Neural progenitor cell (in vitro differentiated cells): ENCODE data around the gene PPIL4. TPM values are rescaled to one million over a fixed set of nuclear protein-coding genes. Genes with fewer than 3 reads are reported as not detected.

Experiments used
- DNase-seq: peaks from one replicate; pipeline ENCODE4 v3.0.0-alpha.2; 2016; ENCODE audit warnings: low spot score
- H2AFZ ChIP-seq: fragments of 200-600 bp; sonication (generic); replicated peaks from 2 replicates; pipeline ENCODE4 v1.6.1; 2016; ENCODE audit warnings: antibody characterized with exemption
- H3F3A ChIP-seq: fragments of 200-600 bp; sonication (generic); 2 replicates; pipeline ENCODE4 v1.6.1; 2016; ENCODE audit warnings: antibody characterized with exemption, low read depth
- H3K27ac ChIP-seq: fragments of 200-600 bp; sonication (generic); 2 replicates; pipeline ENCODE4 v1.5.1; 2016; ENCODE audit warnings: mild to moderate bottlenecking
- H3K27me3 ChIP-seq: fragments of 200-600 bp; sonication (generic); 2 replicates; pipeline ENCODE4 v1.6.1; 2016; ENCODE audit warnings: mild to moderate bottlenecking, moderate library complexity
- H3K36me3 ChIP-seq: fragments of 200-600 bp; sonication (generic); 2 replicates; pipeline ENCODE4 v1.5.1; 2016
- H3K4me1 ChIP-seq: fragments of 200-600 bp; sonication (generic); 2 replicates; pipeline ENCODE4 v1.6.1; 2016; ENCODE audit warnings: mixed run types
- H3K4me2 ChIP-seq: fragments of 200-600 bp; sonication (generic); 2 replicates; pipeline ENCODE4 v1.6.1; 2016
- H3K4me3 ChIP-seq: fragments of 200-600 bp; sonication (generic); 2 replicates; pipeline ENCODE4 v1.5.1; 2016
- H3K79me2 ChIP-seq: fragments of 200-600 bp; sonication (generic); 2 replicates; pipeline ENCODE4 v1.6.1; 2016; ENCODE audit warnings: low read depth
- H3K9ac ChIP-seq: fragments of 200-600 bp; sonication (generic); 2 replicates; pipeline ENCODE4 v1.6.1; 2016
- H3K9me3 ChIP-seq: fragments of 200-600 bp; sonication (generic); 2 replicates; pipeline ENCODE4 v1.5.1; 2016; ENCODE audit warnings: low read depth
- H4K20me1 ChIP-seq: fragments of 200-600 bp; sonication (generic); 2 replicates; pipeline ENCODE4 v1.6.1; 2016; ENCODE audit warnings: low read depth
- H3K27ac Mint-ChIP-seq: 3 replicates; pipeline ENCODE4 v1.8.0; 2021; ENCODE audit warnings: mixed read lengths
- H3K27me3 Mint-ChIP-seq: 2 replicates; pipeline ENCODE4 v1.8.0; 2022; ENCODE audit warnings: low read depth, mild to moderate bottlenecking, inconsistent platforms, moderate library complexity, mixed read lengths; ENCODE audit not compliant: insufficient read depth
- H3K36me3 Mint-ChIP-seq: 3 replicates; pipeline ENCODE4 v1.8.0; 2021; ENCODE audit warnings: mixed read lengths
- H3K4me1 Mint-ChIP-seq: 3 replicates; pipeline ENCODE4 v1.8.0; 2021; ENCODE audit warnings: mixed read lengths
- H3K4me3 Mint-ChIP-seq: 3 replicates; pipeline ENCODE4 v1.8.0; 2021; ENCODE audit warnings: mild to moderate bottlenecking, moderate library complexity, mixed read lengths
- H3K9me3 Mint-ChIP-seq: 3 replicates; pipeline ENCODE4 v1.8.0; 2020; ENCODE audit warnings: mixed read lengths
- EZH2 ChIP-seq: fragments of 200-600 bp; sonication (generic); IDR thresholded peaks from 2 replicates; pipeline ENCODE4 v1.6.1; 2017; ENCODE audit warnings: antibody characterized with exemption, mild to moderate bottlenecking, moderate library complexity
- EZH2phosphoT487 ChIP-seq: fragments of 200-600 bp; sonication (generic); IDR thresholded peaks from 2 replicates; pipeline ENCODE4 v1.6.1; 2017; ENCODE audit warnings: antibody characterized with exemption
- total RNA-seq: library from RNA; depleted of rRNA; stranded (reverse); fragments of >200 nt; gene quantifications from 2 replicates; pipeline ENCODE4 v1.2.3, GENCODE V29; 2015; ENCODE audit warnings: low replicate concordance
- TF ChIP-seq, protein P1 (sequence below): fragments of 200-600 bp; sonication (generic); IDR thresholded peaks from 2 replicates; pipeline ENCODE4 v1.5.1; 2017; ENCODE audit warnings: antibody characterized with exemption, mild to moderate bottlenecking

PPIL4 gene
- total RNA-seq, 1 donor from 2014 or later = 80.6 TPM

DNA sequence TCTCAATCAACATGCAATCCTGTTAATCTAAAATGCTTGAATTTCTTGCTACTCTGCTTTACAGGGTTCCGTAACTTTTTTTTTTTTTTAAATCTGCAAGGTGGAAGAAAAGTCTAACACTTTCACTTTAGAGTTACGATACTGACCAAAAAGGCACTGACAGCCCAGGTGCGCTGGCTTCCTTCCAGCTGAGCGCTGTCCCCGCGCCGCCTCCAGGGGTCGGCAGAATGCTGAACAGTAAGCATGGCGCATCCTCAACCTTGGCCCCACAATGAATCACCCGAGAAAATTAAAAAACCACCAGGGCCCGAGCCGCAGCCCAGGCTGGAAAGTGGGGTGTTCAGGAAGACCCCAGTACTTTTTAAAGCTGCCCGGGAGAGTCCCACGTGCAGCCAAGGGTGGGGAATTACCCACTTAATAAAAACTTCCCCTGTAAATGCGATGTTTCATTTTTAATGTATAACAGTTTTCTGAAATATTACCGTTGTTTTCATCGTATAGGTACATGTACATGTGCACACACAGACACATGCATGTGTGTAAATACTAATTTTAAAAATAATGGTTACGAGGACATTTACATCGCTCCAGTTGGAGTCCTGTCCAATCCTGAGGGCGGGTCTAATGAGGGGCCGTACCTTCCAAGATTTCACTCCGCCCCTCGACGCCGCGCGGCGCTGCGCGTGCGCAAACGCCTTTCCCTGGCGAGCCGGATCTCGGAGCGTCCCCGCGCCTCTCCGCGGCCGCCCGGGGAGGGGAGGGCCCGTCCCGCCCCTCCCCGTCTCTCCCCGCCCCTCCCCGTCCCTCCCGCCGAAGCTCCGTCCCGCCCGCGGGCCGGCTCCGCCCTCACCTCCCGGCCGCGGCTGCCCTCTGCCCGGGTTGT is 19.9 kb upstream of the PPIL4 start, which contains the start of gene GINM1:
Gene GINM1, plus strand, starts transcription at position 849 of the 883 bp plus-strand sequence. CDS start 40 bp downstream, outside the sequence.
- H3K9me3 ChIP-seq = no peaks in the 10 kb centered on the region
- H3K79me2 ChIP-seq = peaks cover 45% of the 10 kb centered on the region
- H3K4me3 Mint-ChIP-seq = peak within 1 kb of the TSS; percentile 91
- H3K27me3 ChIP-seq = peaks cover 26% of the 10 kb centered on the region
- H3K27me3 Mint-ChIP-seq = peaks cover 8% of the 10 kb centered on the region
- H3K4me2 ChIP-seq = peak within 1 kb of the TSS; percentile 86
- peaks cover 1% of the 10 kb centered on the region for H3K36me3 Mint-ChIP-seq
- H3F3A ChIP-seq = peaks cover 3% of the 10 kb centered on the region
- H3K4me1 ChIP-seq = peaks cover 11% of the 10 kb centered on the region
- H3K4me3 ChIP-seq = peak within 1 kb of the TSS; percentile 95
- TF ChIP-seq EZH2phosphoT487 = no peak
- TF ChIP-seq, protein P1, sequence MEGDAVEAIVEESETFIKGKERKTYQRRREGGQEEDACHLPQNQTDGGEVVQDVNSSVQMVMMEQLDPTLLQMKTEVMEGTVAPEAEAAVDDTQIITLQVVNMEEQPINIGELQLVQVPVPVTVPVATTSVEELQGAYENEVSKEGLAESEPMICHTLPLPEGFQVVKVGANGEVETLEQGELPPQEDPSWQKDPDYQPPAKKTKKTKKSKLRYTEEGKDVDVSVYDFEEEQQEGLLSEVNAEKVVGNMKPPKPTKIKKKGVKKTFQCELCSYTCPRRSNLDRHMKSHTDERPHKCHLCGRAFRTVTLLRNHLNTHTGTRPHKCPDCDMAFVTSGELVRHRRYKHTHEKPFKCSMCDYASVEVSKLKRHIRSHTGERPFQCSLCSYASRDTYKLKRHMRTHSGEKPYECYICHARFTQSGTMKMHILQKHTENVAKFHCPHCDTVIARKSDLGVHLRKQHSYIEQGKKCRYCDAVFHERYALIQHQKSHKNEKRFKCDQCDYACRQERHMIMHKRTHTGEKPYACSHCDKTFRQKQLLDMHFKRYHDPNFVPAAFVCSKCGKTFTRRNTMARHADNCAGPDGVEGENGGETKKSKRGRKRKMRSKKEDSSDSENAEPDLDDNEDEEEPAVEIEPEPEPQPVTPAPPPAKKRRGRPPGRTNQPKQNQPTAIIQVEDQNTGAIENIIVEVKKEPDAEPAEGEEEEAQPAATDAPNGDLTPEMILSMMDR = peak; percentile 70
- no peak for TF ChIP-seq EZH2
- H3K4me1 Mint-ChIP-seq = peaks cover 6% of the 10 kb centered on the region
- DNase-seq = peak; percentile 96
- H3K27ac ChIP-seq = peak within 1 kb of the TSS; percentile 66
- peak within 1 kb of the TSS; percentile 82 for H3K9ac ChIP-seq
- H3K9me3 Mint-ChIP-seq = no peaks in the 10 kb centered on the region
- no peaks in the 10 kb centered on the region for H3K36me3 ChIP-seq
- peak within 1 kb of the TSS; percentile 83 for H2AFZ ChIP-seq
- H4K20me1 ChIP-seq = peaks cover 38% of the 10 kb centered on the region
- no peak within 1 kb of the TSS for H3K27ac Mint-ChIP-seq

DNA sequence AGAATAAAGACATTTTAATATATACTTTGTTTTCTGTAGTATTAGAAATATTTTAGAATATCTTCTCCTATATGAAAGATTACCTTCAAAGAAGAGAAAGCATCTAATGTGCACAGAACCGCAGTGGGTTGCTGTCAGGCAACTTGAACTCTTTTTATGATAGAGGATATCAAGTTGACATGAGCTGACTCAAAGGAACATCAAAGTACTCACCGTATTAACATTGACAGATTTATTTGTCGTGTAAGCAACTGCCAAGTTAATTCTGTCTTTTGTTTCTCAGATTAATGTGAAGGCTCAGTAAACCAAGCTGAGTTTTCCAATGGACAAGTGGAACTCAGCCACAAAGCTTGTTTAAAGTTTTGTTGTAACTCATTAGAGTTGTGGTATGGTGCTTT is 18.1 kb upstream of the PPIL4 start:
- Histone ChIP-seq H3F3A (peaks cover 4% of the 10 kb centered on the region), H3K9me3 (no peaks in the 10 kb centered on the region), H2AFZ (no peak overlapping the region), H3K4me1 (peaks cover 11% of the 10 kb centered on the region), H3K27me3 (peaks cover 41% of the 10 kb centered on the region), H3K9ac (no peak overlapping the region), H3K4me3 (no peak overlapping the region), H3K79me2 (peaks cover 26% of the 10 kb centered on the region), H4K20me1 (peaks cover 20% of the 10 kb centered on the region), H3K27ac (no peak overlapping the region), H3K4me2 (no peak overlapping the region), H3K36me3 (no peaks in the 10 kb centered on the region)
- no peaks in the 10 kb centered on the region for H3K9me3 Mint-ChIP-seq
- no peaks in the 10 kb centered on the region for H3K36me3 Mint-ChIP-seq
- H3K27ac Mint-ChIP-seq = no peak overlapping the region
- peaks cover 11% of the 10 kb centered on the region for H3K27me3 Mint-ChIP-seq
- H3K4me1 Mint-ChIP-seq = peaks cover 6% of the 10 kb centered on the region
- no peak overlapping the region for H3K4me3 Mint-ChIP-seq
- no peak for DNase-seq
- TF ChIP-seq, protein P1 = no peak
- TF ChIP-seq EZH2 = no peak
- no peak for TF ChIP-seq EZH2phosphoT487

DNA sequence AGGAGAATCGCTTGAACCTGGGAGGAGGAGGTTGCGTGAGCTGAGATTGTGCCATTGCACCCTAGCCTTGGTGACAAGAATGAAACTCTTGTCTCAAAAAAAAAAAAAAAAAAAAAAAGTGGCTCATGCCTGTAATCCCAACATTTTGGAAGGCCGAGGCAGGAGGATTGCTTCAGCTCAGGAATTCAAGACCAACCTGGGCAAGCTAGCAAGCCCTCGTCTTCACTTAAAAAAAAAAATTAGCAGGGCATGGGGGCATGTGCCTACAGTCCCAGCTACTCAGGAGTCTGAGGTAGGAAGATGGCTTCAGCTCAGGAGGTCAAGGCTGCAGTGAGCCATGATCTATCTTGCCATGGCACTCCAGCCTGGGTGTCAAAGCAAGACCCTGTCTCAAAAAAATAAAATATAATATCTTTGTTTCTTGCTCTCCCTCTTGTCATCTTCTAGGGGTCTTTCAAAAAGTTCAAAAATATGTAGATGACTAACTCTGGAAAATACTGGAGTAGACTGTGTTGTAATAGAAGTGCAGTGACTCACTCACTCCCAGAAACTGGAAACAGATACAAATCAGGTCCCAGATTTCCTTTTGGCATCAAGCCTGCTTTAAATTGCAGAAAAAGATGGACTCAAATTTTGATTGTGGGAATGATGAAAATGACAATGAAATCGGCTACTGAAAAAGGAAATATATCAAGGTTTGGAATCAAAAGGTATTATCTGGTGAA is 17.5 kb upstream of the PPIL4 start:
- Histone ChIP-seq H3F3A (peaks cover 4% of the 10 kb centered on the region), H3K27ac (no peak overlapping the region), H2AFZ (no peak overlapping the region), H3K36me3 (no peaks in the 10 kb centered on the region), H3K27me3 (peaks cover 46% of the 10 kb centered on the region), H3K4me2 (no peak overlapping the region), H3K9ac (no peak overlapping the region), H3K79me2 (peaks cover 21% of the 10 kb centered on the region), H3K9me3 (no peaks in the 10 kb centered on the region), H3K4me1 (peaks cover 11% of the 10 kb centered on the region), H3K4me3 (no peak overlapping the region), H4K20me1 (peaks cover 15% of the 10 kb centered on the region)
- H3K4me3 Mint-ChIP-seq = no peak overlapping the region
- H3K36me3 Mint-ChIP-seq = no peaks in the 10 kb centered on the region
- H3K27ac Mint-ChIP-seq = no peak overlapping the region
- DNase-seq = no peak
- H3K4me1 Mint-ChIP-seq = peaks cover 6% of the 10 kb centered on the region
- peaks cover 11% of the 10 kb centered on the region for H3K27me3 Mint-ChIP-seq
- TF ChIP-seq, protein P1 = no peak
- no peak for TF ChIP-seq EZH2phosphoT487
- no peak for TF ChIP-seq EZH2
- no peaks in the 10 kb centered on the region for H3K9me3 Mint-ChIP-seq
